CD4-positive, alpha-beta T cell treated with Interleukin-4 for 1 hour (primary cell): Measurements from ENCODE around the gene FAM180A.
"Not testable (repeated sequence)": the region's sequence is repeated elsewhere in the genome, so short reads cannot be mapped to it uniquely, and the experiment has no call there.

Experiments
- DNase-seq, 2 donors: peaks; one replicate each; pipeline ENCODE4 v3.0.0-alpha.2; 2020 to 2022

FAM180A gene

GRCh38 chr7:135771051-135771450, 22.4 kb upstream of the FAM180A start:
- DNase-seq, result no peak

GRCh38 chr7:135770139-135770710, 21.6 kb upstream of the FAM180A start:
- no peak for DNase-seq

GRCh38 chr7:135769005-135769802, 20.6 kb upstream of the FAM180A start:
- no peak for DNase-seq

DNA sequence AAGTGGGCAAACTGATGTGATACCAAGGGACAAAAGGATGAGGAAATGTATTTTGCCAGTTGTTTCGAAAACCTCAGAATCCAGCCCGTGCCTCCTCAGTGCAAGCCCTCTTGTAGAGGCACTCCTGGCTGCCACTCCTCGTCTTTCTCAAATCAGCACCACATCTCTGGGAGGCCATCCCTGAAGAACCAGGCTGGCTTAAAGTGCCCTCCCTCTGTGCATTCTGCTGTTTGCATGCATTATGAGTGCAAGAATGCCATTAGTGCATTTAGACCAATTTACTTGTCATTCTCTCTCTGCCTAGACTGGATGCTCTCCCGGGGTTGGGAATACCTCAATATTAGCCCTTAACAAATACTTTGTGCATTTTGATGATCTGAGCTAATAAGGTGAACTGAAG, 19.9 kb upstream of the FAM180A start:
- DNase-seq, result no peak

DNA sequence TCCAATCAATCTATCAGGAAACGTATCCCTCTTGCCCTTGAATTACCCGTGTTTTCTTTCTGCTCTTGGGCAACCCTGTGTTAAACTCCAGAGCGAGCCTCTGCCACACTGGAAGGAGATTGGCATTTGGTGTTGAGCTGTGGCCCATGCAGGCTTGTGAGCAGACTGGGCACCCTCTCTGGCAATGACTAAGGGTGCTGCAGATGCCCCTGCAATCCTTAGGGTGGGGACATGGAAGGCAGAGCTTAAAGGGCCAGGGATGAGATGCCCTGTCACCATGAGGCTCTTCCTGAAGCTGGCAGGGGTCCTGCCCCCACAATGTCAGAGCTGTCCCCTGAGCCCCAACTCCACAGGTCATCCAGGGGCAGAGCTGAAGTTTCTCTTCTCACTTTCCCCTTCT, 19.5 kb upstream of the FAM180A start:
- DNase-seq, result no peak

- no peak for DNase-seq
These were observed 14.6 kb upstream of the FAM180A start for GRCh38 chr7:135763261-135763660.

DNA sequence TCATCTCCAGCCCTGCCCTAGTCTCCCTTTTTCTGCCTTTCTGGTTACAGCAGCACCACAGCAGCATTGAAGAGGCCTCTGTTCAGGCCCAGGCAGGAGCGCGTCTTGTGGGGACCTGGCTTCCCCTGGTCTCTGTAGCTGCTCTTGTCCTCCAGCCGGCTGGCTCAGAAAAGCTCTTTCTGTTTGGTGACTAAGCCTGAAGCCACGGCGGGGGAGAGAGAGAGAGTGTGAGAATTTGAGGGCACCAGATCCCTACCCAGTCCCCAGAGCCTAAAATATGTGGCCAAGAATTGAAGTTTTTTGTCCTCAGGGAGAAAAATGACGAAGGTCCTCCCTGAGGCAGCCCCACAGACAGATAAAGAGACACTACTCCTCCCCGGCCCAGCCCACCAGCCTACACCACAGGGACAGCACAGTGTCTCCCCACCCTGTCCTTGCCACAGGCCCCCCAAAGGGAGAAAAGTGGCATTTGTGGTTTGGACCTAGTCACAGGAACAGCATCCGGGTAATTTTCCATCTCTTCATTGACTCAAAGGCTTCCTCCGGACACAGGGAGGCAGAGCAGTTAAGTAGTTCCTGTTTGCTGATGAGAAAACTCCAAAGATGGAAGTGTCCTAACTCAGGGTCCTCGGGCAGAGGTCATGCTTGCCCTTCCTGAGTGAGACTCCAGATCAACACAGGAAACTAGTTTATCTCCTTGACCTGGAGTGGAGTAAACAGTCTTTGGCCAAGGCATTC, 13.3 kb upstream of the FAM180A start:
- no peak for DNase-seq

DNA sequence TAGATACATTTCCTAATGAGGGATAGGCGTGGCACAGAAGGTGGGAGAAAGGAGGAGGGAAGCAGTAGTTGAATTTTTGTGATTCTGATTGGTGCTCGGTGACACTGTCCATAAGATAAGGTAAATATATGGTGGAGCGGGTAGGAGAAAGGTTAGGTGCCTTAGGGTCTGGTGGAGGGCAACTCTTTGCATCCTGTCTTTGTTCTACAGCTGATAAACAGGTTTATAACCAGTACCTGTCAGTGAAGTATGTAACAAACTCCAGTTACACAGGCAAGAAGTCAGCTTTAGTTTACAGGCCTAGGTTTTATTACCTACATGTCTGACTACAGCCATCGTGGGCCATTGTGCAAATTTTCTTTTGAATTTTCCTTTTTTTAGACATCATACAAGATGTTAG, 10.9 kb upstream of the FAM180A start:
- DNase-seq, result no peak

GRCh38 chr7:135758531-135758932, 9.9 kb upstream of the FAM180A start:
- no peak for DNase-seq

DNA sequence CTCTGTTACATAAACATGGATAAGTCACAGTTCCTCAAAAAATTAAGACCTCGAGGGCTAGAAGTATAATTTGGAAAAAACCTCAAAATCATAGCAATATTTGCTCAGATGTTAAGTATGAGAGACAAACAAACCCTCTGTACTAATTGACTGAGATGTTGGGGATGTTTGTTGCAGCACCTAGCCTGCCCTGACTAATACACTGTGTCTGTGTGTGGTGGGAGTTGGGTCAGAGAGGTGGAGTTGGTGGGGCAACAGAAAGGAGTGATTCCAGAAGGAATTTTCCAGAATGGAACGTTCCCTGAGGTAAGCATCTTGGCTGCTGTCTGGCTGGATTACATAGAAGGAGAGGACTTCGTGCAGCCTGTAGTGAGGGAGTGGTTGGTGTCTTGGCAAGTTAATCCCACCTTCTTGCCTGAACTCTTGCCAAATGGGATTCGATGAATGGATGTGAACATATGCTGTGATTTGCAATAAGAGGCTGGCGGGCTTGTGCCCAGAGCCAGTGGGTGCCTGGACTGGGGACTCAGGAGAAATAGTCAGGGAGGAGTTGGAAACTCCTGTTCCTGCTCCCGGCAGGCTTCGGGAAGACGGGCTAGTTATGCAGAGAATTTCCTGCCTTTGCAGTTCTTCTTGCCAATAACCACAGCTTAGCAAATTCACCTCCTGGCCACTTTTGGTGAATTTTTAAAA, 9.3 kb upstream of the FAM180A start:
- no peak for DNase-seq

DNA sequence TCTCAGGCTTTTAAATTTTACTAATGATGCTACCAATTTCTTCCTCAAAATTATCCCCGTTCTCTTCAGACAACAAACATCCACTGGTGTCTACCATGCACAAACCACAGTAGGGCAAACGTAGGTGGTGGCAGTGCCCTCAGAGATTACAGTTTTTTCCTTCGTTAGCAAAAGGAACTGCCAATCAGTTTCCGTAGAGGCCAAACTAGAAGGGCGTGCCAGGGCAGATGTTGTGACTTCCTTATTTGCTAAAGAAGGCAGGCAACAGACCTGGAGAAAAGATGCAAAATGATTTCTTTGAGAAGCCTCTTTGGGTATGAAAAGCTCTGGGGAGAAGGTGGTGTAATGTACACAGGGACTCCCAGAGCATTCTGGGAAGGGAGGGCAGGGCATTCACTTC, 7.6 kb upstream of the FAM180A start:
- no peak for DNase-seq

GRCh38 chr7:135755351-135755753, 6.7 kb upstream of the FAM180A start:
- DNase-seq, result no peak

GRCh38 chr7:135753616-135754413, 5.2 kb upstream of the FAM180A start:
- no peak for DNase-seq

DNA sequence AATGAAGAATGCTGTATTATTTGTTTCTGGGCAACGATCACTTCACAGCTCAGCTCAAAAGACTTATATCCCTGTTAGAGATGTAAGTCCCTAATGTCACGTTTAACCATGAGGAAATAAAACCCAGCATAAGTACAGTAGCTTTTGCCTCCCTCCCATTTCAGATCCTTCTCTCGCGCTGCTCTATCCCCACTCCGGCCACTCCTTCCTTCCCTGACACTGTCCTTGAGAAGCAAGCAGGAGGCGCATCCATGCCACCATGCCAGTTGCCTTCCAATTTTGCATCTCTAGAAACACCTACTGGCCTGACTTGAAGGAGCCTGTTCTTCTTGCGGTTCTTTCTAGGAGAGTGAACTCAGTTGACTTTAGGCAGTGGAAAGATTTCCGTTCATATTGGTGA, 1.2 kb downstream of the FAM180A start:
- DNase-seq, result no peak

DNA sequence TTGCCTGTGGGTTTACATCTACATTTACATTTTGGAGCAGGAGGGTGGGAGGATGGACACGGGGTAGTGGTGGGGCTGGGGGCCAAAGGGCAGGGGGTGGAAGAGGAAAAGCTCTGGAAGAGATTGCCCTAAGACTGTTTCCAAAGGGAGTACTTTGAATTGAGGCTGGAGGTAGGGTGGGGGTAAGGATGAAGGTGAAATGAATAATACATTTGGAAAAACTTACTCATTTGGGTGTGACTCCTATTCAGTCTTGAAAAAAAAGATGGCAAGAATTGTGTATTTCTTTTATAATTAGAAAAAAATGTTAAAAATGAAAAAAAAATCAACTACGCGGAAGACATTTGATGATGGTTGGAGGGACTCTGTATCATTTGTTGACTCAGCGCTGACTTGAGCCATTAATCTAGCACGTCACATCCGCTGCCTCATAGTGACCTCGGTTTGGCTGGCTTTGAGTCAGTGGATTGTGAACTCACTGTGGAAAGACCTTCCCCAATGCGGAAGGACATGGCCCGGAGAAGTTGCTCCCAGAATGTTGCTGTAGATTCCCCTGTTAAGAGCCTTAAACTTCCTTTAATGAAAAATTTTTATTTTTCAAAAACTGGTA, 2.8 kb downstream of the FAM180A start:
- no peak for DNase-seq

DNA sequence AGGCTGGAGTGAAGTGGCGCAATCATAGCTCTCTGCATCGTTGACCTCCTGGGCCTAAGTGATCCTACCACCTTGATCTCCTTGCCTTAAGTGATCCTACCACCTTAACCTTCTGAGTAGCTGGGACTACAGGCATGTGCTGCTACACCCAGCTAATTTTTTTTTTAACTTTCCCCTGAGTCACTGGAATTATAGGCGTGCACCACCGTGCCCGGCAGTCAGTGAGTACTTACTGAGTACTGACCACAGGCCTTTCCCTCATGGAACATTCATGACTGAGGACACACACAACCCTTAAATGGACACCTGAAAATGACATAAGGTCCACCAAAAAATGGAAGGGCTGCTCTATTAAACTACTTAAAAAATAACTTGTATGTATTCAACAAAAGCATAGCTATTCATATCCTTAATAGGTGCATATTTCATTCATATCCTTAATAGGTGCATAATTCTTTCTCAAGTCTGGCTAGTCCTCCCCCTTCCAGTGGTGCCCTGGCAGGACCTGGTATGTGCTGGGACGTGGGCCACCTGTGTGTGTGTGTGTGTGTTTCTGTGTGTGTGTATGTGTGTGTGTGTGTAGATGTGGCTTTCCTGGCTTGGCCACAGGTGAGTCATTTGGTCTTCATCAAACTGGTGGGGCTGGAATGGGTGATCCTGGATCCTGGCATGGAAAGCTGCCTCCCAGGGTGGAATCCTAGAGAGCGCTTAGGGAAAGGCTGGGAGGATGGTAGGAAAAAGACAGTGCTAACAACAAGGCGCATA, 3.5 kb downstream of the FAM180A start:
- no peak for DNase-seq

DNA sequence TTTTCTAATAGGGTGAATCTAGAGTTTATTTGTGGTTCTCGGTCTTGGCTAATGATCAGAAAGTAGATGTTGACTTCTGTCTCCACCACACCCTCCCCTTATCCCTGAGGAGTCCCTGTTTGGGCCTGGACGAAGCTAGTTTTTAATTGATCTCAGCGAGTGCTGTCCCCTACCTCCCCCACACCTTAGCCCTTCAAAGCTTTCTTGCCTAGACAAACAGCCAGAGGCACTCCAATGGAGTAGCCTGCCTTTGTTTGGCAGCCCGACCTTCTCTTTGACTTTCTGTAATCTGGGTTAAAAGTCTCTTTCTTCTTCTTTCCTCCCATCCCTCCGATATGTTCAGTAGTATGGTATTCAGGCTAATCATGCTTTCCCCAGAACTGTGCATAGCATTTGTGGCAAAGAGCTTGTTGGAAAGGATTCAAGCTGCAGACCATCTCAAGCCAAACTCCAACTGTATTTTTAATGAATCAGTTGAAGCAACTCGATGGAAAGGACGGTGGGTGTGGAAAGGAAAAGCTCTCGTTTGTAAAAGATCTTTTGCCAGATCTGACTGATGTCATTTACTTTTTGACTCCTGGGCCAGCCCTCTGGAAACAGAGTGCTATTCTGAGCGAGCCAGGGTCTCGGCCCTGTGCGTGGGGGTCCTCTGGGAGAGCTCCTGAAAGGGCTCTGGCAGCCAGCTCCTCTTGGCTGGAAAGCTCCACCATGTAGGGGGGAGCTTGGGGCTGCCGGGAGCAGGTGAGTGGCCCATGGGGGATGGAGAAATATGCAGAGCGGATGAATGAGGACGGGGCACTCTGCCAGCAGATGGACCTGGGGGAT, 4.5 kb downstream of the FAM180A start:
- DNase-seq, result no peak

GRCh38 chr7:135742371-135742770, 6.2 kb downstream of the FAM180A start:
- no peak for DNase-seq

DNA sequence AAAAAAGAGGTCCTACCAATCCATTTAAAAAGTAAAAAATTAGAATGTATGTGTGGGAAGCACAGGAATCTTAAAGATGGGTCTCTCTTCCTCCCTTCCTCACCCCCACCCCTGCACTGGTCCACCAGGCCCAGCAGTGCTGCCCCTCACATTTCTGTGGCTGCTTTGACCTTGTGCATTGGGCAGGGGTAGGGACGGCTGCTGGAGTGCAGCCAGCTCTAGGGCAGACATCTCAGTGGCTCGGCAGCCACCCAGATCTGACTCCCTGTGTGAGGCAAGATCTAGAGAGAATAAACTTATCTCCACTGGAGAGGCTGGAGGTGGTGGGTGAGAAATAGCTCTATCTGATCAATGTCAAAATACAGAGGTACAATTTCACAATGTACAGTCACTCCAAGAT, 6.7 kb downstream of the FAM180A start:
- no peak for DNase-seq

DNA sequence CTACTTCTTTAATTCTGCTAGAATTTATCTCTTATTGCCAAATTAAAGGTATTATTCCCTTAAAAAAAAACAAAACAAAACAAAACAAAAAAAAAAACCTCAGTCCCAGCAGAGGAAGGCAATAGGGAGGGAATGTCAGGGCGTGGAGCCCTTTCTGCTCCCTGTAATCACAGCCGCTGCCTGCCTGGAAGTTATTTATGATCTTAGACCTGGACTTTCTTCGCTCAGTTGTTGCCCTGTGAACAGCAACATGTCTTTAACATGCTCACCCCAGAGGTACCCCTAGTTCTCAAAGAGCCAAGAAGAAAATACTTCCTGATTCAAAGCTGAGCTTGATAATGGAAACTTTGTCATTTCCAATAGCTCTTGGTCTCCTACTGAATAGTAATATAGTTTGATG, 7.7 kb downstream of the FAM180A start:
- no peak for DNase-seq

DNA sequence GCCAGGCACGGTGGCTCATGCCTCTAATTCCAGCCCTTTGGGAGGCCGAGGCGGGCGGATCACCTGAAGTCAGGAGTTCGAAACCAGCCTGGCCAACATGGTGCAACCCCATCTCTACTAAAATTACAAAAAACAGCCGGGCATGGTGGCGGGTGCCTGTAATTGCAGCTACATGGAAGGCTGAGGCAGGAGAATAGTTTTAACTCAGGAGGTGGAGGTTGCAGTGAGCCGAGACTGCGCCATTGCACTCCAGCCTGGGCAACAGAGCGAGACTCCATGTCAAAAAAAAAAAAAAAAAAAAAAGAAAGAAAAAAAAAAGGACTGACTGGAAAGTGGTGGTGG, 11.3 kb downstream of the FAM180A start:
- not testable (repeated sequence) for DNase-seq
